Measurements from ENCODE around the gene QRICH1. TPM values are rescaled to one million over a fixed set of nuclear protein-coding genes. Genes with fewer than 3 reads are reported as not detected.
A peak's percentile ranks its signal among the peaks of the same experiment; 100 is the strongest.

The QRICH1 gene
- total RNA-seq, 3 donors from 2014 or later: 73.1 to 115 (median 99.3) TPM

GRCh38 chr3:49098910-49099630, 5.2 kb upstream of the QRICH1 start:
- Histone ChIP-seq H3K27me3 (no peaks in the 10 kb centered on the region), H3K27ac (no peak overlapping the region), H3K4me1 (peaks cover 0 to 10% of the 10 kb centered on the region in 2 donors), H3K4me3 (no peak overlapping the region), H3K9me3 (no peaks in the 10 kb centered on the region), H3K36me3 (peaks cover 7% of the 10 kb centered on the region)
- no peak for DNase-seq (ENCODE audit: low spot score in 2 of 2)
- no peak for TF ChIP-seq CTCF (IDR thresholded peaks at IDR 0.05)
- TF ChIP-seq POLR2A (IDR thresholded peaks at IDR 0.05): no peak
- TF ChIP-seq POLR2AphosphoS5 (IDR thresholded peaks at IDR 0.05): no peak
- intact Hi-C loops (cut with DNase I; ENCODE audit: low total_unique reads): no loop called here

- Histone ChIP-seq H3K36me3 (peaks cover 7% of the 10 kb centered on the region), H3K27ac (no peak overlapping the region), H3K9me3 (no peaks in the 10 kb centered on the region), H3K4me1 (peaks cover 0 to 3% of the 10 kb centered on the region in 2 donors), H3K4me3 (no peak overlapping the region), H3K27me3 (no peaks in the 10 kb centered on the region)
- no peak for DNase-seq (ENCODE audit: low spot score in 2 of 2)
- TF ChIP-seq POLR2AphosphoS5 (IDR thresholded peaks at IDR 0.05) (no peak), POLR2A (IDR thresholded peaks at IDR 0.05) (no peak)
- intact Hi-C loops (cut with DNase I; ENCODE audit: low total_unique reads): no loop called here
Measured at GRCh38 chr3:49098429-49098828, 4.6 kb upstream of the QRICH1 start.

- peak; percentile 53 to 69 for DNase-seq (ENCODE audit: low spot score in 2 of 2)
- TF ChIP-seq CTCF (IDR thresholded peaks at IDR 0.05) (no peak), POLR2A (IDR thresholded peaks at IDR 0.05) (no peak), POLR2AphosphoS5 (IDR thresholded peaks at IDR 0.05) (no peak)
- intact Hi-C loops (cut with DNase I; ENCODE audit: low total_unique reads): no loop called here
- peak overlapping the region; percentile 95 to 96 for H3K27ac ChIP-seq
- no peaks in the 10 kb centered on the region for H3K27me3 ChIP-seq
- peaks cover 0 to 24% of the 10 kb centered on the region in 2 donors for H3K4me1 ChIP-seq
- no peaks in the 10 kb centered on the region for H3K9me3 ChIP-seq
- peak overlapping the region; percentile 84 to 99 (median 85) for H3K4me3 ChIP-seq
- H3K36me3 ChIP-seq: no peaks in the 10 kb centered on the region
Measured at GRCh38 chr3:49092938-49093852, 676 bp downstream of the QRICH1 start.

GRCh38 chr3:49081429-49081828, 12.4 kb downstream of the QRICH1 start:
- TF ChIP-seq POLR2A (IDR thresholded peaks at IDR 0.05) (no peak), POLR2AphosphoS5 (IDR thresholded peaks at IDR 0.05) (no peak), CTCF (IDR thresholded peaks at IDR 0.05) (no peak)
- no peaks in the 10 kb centered on the region for H3K9me3 ChIP-seq

GRCh38 chr3:49079270-49079669, 14.6 kb downstream of the QRICH1 start:
- DNase-seq (ENCODE audit: low spot score in 2 of 2): no peak
- Histone ChIP-seq H3K27ac (no peak overlapping the region), H3K27me3 (no peaks in the 10 kb centered on the region), H3K4me1 (no peaks in the 10 kb centered on the region), H3K9me3 (no peaks in the 10 kb centered on the region), H3K4me3 (no peak overlapping the region), H3K36me3 (no peaks in the 10 kb centered on the region)
- no peak for TF ChIP-seq POLR2A (IDR thresholded peaks at IDR 0.05)
- no peak for TF ChIP-seq POLR2AphosphoS5 (IDR thresholded peaks at IDR 0.05)
- TF ChIP-seq CTCF (IDR thresholded peaks at IDR 0.05): no peak
- intact Hi-C loops (cut with DNase I; ENCODE audit: low total_unique reads): no loop called here

More at GRCh38 chr3:49081429-49081828, 12.4 kb downstream of the QRICH1 start:
- no peak for DNase-seq (ENCODE audit: low spot score in 2 of 2)
- H3K27ac ChIP-seq: no peak overlapping the region
- no peaks in the 10 kb centered on the region for H3K27me3 ChIP-seq
- no peak overlapping the region for H3K4me3 ChIP-seq
- H3K4me1 ChIP-seq: no peaks in the 10 kb centered on the region
- no peaks in the 10 kb centered on the region for H3K36me3 ChIP-seq
- intact Hi-C loops (cut with DNase I; ENCODE audit: low total_unique reads): no loop called here

Measured in breast epithelium (tissue), 4 donors.